ENCODE results near the gene NTS.

DNA sequence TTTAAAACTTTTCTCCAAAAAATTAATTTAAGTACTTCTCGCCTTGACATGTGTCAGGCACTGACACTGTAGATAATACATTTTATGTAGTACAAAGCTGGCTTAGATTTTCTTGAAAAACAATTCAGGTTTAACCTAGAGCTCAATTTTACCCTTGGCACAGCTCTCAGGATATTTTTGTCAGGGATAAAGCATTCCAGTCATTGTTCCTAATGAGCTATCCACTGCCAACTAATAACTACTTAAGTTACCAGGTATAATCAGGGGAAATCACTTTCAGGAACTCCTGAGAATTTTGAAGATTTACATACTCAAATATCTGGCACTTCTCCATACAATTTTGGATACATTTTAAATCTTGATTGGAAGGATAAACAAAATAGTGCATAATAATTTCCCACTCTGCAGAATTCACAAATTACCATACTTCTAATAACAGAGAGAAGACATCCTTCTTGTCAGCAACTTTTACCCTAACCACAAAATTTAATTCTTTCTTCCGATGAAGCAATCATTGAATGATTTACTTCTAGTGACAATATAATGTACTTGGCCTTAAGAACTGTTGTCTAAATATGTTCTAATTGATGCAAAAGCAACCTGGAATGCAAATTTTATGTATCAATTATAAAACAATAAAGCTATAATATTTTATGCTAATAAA is 42.6 kb upstream of the NTS start:
- TF ChIP-seq, protein P1, sequence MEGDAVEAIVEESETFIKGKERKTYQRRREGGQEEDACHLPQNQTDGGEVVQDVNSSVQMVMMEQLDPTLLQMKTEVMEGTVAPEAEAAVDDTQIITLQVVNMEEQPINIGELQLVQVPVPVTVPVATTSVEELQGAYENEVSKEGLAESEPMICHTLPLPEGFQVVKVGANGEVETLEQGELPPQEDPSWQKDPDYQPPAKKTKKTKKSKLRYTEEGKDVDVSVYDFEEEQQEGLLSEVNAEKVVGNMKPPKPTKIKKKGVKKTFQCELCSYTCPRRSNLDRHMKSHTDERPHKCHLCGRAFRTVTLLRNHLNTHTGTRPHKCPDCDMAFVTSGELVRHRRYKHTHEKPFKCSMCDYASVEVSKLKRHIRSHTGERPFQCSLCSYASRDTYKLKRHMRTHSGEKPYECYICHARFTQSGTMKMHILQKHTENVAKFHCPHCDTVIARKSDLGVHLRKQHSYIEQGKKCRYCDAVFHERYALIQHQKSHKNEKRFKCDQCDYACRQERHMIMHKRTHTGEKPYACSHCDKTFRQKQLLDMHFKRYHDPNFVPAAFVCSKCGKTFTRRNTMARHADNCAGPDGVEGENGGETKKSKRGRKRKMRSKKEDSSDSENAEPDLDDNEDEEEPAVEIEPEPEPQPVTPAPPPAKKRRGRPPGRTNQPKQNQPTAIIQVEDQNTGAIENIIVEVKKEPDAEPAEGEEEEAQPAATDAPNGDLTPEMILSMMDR (IDR thresholded peaks at IDR 0.05) = no peak
- no peak for TF ChIP-seq POLR2A (IDR thresholded peaks at IDR 0.05)

Data from testis (tissue), 2 donors.